ENCODE data around the gene PRPSAP2.

The PRPSAP2 gene

GRCh38 chr17:18960803-18961511 lies 103.0 kb downstream of the PRPSAP2 start:
- in situ Hi-C loops (cut with MboI; ENCODE audit: low sequenced_read_pairs): no loop called here

- in situ Hi-C loops (cut with MboI; ENCODE audit: low sequenced_read_pairs): no loop called here
These were observed 103.9 kb downstream of the PRPSAP2 start for GRCh38 chr17:18961634-18962493.

- in situ Hi-C loops (cut with MboI; ENCODE audit: low sequenced_read_pairs): no loop called here
These were observed 104.5 kb downstream of the PRPSAP2 start for GRCh38 chr17:18962494-18962815.

DNA sequence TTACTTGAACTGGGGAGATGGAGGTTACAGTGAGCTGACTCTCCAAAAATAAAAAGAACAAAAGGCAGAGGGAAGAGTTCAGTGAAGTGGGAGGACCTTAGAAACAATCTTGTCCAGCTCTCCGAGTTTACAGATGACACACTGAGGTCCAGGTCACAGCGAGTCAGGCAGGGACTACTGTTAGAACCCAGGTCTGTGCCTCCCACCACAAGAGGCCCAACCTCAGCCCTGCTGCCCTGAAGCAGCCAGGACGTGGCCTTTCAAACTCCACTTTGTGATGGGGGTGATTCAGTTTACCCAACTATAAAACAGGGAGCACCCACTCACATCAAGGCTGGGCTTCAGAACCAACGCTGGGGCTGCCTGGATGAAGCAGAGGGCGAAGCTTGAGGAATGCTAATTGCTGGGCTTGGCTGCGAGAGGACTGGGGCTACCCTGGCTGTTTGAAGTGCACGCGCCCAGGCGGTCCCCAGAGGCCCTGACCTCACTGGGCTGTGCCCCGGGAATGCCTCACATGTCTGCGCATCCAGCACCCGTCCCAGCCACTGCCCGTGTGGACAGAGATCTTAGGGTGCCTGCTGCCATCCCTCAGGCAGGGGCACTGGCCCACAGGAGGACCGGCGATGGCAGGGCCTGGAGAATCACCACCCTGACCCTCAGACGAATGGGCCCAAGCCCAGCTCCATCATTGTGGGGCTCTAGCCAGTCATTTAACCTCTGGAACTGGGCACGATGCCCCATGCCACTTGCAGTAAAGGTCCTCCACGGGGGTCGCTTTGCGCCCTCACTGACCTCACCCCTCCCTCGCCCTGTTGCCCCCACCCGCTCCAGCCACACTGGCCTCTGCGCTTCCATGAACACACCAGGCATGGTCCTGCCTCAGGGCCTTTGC lies 105.4 kb downstream of the PRPSAP2 start:
- in situ Hi-C loops (cut with MboI; ENCODE audit: low sequenced_read_pairs): no loop called here

DNA sequence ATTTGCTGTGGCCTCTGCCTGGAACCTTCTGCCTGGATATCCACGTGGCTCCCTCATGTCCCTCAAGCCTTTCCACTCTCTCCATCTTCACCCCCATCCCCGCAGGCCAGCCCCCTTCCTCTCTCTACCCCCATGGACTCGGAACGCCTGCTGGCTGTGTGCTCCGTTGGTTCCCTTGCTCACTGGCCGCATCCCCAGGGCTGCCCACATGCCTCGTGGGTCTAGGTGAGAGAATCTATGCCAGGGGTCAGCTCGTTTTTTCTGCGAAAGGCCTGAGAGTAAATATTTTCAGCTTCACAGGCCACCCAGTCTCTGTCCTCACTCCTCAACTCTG lies 106.1 kb downstream of the PRPSAP2 start:
- in situ Hi-C loops (cut with MboI; ENCODE audit: low sequenced_read_pairs): no loop called here

GRCh38 chr17:18964550-18964949 lies 106.6 kb downstream of the PRPSAP2 start:
- in situ Hi-C loops (cut with MboI; ENCODE audit: low sequenced_read_pairs): no loop called here

GRCh38 chr17:18965530-18966236 lies 107.8 kb downstream of the PRPSAP2 start:
- in situ Hi-C loops (cut with MboI; ENCODE audit: low sequenced_read_pairs): no loop called here

- in situ Hi-C loops (cut with MboI; ENCODE audit: low sequenced_read_pairs): no loop called here
These were observed 109.1 kb downstream of the PRPSAP2 start for GRCh38 chr17:18966831-18967624.

- in situ Hi-C loops (cut with MboI; ENCODE audit: low sequenced_read_pairs): no loop called here
These were observed 110.0 kb downstream of the PRPSAP2 start for GRCh38 chr17:18967916-18968315.

GRCh38 chr17:18968345-18968744 lies 110.4 kb downstream of the PRPSAP2 start:
- in situ Hi-C loops (cut with MboI; ENCODE audit: low sequenced_read_pairs): no loop called here

DNA sequence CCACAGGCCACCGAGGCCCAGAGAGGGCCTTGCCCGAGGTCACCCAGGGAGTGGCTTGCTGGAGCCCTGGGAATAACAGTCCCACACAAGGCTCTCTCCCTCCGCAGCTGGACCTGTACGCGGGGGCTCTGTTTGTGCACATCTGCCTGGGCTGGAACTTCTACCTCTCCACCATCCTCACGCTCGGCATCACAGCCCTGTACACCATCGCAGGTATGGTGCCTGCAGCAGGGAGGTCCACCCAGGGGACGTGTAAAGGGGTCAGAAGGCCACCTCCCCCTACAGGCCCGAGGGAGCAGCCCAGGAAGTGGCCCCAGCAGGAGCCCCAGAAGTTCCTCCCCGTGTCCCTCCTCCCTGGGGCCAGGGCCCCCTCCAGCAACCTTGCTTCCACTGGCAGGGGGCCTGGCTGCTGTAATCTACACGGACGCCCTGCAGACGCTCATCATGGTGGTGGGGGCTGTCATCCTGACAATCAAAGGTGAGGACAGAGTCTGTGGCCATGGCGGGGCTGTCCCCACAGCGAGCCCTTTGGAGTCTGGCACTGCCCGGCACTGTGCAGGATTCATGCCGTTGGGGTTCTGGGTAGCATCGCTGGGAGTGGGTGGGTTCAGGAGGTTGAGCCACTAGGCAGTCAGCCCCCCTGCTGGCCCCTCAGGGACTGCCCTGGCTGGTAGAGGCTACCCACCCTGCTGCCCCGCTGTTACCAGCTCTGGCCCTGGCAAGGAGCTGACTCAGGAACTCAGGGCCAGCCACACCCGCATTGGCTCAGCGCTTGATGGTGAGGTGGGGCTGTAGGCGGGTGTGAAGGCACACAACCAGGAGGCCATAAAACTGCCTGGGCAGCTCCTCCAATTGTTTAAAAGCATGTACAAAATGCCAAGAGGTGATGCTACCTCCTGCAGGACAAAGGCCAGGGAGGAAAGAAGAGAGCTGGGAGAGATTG lies 111.3 kb downstream of the PRPSAP2 start:
- in situ Hi-C loops (cut with MboI; ENCODE audit: low sequenced_read_pairs): no loop called here

DNA sequence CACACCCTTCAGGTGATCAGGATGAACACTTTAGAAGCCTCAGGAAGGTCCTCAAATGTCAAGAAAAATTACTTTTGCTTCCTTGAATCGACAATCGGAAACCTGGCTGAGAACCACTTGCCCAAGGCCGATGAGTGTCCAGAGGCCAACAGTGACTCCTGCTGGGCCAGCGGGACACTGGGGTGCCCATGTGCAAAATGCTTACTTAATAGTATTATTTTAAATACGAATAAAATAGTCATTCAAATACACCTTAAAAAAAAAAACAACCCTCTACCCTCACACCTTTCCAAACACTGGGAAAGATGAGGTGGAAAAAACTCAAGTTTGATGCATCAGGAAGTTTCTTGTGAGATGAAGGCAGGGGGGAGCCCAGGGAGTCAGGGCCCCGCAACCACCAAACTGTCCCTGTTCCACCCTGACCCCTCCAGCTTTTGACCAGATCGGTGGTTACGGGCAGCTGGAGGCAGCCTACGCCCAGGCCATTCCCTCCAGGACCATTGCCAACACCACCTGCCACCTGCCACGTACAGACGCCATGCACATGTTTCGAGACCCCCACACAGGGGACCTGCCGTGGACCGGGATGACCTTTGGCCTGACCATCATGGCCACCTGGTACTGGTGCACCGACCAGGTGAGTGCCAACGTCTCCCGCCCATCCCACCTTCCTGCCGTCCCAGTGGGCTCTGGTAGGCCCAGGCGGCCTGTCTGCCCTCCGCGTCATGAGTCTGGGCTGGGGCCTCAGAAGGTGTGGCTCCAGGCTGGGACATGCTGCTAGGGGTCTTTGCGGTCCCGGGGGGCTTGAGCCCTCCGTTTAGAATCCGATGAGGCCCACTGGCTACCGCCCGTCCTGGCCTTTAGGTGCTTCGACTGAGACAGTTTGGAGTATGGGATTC lies 112.9 kb downstream of the PRPSAP2 start:
- in situ Hi-C loops (cut with MboI; ENCODE audit: low sequenced_read_pairs): no loop called here

DNA sequence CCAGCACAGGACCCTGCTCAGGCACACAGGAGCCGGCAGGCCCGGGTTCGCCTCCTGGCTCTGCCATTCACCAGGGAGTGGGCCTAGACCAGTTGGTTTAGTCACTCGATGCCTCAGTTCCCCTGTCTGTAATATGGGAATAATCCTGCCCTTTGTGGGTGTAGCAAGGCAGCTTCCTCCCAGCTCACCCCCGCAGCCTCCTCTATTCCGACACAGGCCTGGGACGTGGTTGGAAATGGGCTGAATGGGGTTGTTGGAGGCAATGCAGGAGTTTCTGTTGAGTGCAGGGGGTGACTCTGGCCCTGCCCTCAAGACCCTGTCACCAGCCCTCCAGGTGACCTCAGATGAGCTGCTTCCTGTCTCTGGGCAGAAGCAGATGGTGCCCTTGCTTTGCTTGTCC lies 113.9 kb downstream of the PRPSAP2 start:
- in situ Hi-C loops (cut with MboI; ENCODE audit: low sequenced_read_pairs): no loop called here

GRCh38 chr17:18974407-18975149 lies 116.6 kb downstream of the PRPSAP2 start:
- in situ Hi-C loops (cut with MboI; ENCODE audit: low sequenced_read_pairs): no loop called here

GRCh38 chr17:18975597-18975996 lies 117.7 kb downstream of the PRPSAP2 start:
- in situ Hi-C loops (cut with MboI; ENCODE audit: low sequenced_read_pairs): no loop called here

DNA sequence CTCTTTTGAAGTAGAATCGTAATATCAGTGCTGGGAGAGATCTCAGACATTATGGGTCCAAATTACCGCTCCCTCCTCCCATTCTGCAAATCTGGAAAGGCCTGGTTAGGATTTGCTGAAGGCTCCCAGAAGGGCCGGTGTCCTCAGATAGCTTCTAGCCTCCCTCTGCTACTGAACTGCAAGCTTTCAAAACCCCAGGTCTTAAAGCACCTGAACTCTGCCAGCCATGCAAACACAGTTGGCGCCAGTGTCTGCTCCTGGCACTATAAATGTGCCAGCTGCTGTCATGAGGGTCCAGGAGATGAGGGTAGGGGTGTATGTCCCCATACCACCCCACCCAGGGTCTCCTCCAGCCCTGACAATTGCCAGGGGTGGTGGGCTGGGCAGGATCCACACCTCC lies 118.3 kb downstream of the PRPSAP2 start:
- in situ Hi-C loops (cut with MboI; ENCODE audit: low sequenced_read_pairs): no loop called here

GRCh38 chr17:18977021-18977420 lies 119.1 kb downstream of the PRPSAP2 start:
- in situ Hi-C loops (cut with MboI; ENCODE audit: low sequenced_read_pairs): no loop called here

Measured in HL-60/S4 treated with phorbol 12-myristate 13-acetate at 8.2 ng/mL for 4 days and 3 days (cell line).